ENCODE data around the gene MRPS16.

The MRPS16 gene

DNA sequence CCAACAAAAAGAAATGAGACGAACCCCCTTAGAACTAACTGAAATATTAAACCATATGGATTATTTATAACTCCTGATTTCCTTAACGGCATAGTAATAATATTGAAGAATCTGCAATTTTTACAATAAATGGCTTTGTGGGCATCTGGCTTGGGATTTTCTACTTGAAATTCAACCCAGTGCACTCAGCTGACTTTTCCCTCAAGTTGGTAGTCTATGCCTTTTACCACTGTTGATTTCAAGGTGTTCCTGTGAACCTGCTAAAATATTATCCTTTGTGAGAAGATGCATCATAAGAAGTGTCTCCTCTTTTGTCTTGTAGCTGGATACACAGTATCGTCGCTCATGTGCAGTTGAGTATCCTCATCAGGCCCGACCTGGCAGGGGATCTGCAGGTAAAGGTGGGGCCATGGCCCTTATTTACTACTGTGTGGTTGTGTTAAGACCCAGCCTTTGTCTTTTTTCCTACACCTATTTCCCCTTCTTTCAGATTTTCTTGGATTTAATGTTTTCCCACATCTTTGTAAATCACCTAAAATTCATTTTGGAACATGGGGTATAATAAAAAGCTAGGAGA is 13.4 kb downstream of the MRPS16 start:
- DNase-seq: no peak

DNA sequence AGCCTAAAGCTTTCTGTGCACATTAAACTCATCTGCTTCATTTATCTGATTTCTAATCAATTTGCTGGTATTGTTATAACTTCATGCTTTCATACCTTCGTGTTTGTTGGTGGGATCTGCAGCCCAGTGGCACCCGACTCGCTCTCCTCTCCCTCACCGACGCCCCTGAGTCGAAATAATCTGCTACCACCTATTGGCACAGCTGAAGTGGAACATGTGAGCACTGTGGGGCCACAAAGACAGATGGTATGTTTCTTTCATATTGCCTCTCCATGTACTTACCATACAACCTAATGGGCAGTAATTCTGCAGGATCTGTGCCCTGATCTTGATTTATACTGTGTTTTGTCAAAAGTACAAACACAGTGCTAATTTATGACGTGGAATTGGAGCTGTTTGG is 17.7 kb downstream of the MRPS16 start:
- no peak for DNase-seq

DNA sequence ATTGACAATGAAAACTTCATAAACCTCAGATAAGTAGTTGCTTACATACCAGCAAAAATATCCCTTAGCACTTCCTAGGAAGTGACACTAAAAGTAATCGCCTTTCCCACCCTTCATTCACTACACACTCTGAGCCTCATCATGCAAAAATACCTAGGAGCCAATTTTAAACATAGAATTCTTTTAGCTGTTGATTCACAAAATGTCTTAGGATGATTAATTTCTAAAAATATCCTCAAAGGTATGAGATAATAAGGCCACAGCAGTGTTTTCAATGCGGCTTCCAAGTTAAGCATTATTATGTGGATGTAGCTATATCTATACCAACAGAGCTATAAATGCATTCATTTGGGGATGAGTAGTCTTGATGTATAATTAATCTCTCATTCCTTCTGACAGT is 18.6 kb downstream of the MRPS16 start:
- DNase-seq: no peak

- DNase-seq: no peak
Measured at GRCh38 chr10:73232887-73233286, 19.6 kb downstream of the MRPS16 start.

DNA sequence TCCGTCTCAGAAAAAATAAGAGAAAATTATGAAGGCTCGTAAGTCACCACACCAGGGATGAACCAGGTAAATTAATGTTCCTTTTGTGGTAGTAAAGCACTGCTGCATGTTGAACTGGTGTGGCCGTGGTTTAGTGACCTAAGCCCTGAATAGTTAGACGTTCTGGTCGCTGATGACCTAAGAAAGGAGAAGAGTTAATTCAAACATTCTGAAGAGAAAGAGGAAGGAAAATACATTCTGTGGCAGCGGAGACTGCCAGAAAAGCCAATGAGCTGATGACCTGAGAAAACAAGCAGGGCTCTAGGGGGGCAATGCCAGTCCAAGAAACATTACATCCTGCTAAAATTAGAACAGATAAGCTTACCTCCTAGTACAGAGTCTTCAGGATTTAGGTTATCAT is 22.9 kb downstream of the MRPS16 start:
- DNase-seq: no peak

- DNase-seq: no peak
Measured at GRCh38 chr10:73228247-73228646, 24.2 kb downstream of the MRPS16 start.

GRCh38 chr10:73226663-73227062 is 25.8 kb downstream of the MRPS16 start:
- DNase-seq: no peak

DNA sequence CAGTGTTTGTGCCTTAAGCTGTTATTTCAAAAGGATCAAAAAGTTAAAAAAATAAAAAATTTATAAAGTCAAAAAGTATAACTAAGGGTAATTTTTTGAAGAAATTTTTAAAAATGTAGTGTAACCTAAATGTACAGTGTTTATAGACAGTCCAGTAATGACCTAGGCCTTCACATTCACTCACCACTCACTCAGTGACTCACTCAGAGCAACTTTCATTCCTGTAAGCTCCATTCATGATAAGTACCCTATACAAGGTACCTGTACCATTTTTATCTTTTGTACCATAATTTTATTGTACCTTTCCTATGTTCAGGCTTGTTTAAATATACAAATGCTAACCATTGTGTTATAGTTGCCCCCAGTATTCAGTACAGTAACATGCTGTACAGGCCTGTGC is 26.9 kb downstream of the MRPS16 start:
- DNase-seq: no peak

DNA sequence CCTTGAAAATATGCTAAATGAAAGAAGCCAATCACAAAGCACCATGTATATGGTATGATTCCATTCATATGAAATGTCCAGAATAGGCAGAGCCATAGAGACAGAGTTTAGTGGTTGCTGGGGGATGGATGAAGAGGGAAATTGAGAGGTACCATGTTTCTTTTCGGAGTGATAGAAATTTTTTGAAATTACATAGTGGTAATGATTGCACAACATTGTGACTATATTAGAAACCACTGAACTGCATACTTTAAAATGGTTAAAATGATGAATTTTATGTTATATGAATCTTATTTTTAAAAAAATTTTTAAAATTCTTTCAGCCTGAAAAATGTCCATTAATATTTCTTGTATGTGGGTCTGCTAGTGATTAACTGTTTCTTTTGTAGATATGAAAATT is 31.5 kb downstream of the MRPS16 start:
- no peak for DNase-seq

DNA sequence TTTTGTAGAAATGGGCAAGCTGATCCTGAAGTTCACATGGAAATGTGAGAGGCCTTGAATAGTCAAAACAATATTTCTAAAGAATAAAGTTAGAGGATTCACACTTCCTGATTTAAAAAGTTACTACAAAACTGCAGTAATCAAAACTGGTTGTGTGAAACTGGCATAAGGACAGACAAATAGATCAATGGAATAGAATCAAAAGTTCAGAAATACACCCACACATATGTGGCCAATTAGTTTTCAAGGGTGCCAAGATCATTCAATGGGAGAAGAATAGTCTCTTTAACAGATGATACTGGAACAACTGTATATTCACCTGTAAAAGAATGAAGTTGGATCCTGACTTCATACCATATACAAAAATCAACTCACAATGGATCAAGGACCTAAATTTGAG is 33.1 kb downstream of the MRPS16 start:
- no peak for DNase-seq

DNA sequence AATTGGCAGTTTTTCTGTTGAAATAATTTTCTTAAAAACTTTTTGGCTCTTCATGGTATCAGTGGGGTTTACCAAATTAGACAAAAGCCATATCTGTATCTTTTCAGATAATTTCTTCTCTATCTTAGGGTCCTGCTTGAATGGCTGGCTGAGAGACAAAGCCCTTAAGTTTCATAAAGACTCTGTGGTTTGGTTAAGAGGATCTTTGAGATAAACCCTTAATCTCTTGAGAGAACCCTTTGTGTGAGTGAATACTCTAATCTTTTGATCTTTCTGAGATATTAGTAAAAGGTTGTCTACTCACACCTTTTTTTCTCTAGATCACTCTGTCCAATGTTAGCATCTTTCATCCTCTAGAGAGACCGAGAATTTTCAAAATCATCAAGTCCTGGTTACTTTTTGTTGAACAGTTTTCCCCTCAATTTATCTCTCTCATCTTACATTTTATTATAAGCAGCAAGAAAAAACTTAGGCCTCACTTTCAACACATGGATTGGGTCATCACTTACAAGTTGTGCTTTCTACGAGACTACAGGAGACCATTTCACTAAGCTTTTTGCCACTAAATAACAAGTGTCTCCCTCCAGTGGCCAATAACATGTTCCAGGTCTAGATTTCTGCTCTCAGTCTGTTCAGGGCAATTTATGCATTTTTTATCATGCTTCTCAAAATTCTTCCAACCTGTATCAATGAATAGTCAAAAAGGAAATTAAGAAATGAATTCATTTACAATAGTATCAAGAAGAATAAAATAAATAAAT is 33.8 kb downstream of the MRPS16 start:
- peak; percentile 4 for DNase-seq

- no peak for DNase-seq
Measured at GRCh38 chr10:73217628-73218027, 34.8 kb downstream of the MRPS16 start.

DNA sequence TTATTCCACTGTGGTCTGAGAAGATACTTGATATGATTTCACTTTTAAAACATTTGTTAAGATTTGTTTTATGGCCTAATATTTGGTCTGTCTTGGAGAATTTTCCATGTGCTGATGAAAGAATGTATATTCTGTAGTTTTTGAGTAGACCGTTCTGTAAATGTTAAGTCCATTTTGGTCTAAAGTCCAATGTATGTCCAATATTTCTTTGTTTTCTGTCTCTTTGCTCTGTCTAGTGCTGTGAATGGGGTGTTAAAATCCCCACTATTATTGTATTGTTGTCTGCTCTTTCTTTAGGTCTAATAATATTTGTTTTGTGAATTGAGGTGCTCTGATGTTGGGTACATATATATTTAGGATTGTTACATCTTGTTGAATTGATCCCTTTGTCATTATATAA is 36.7 kb downstream of the MRPS16 start:
- DNase-seq: no peak

DNA sequence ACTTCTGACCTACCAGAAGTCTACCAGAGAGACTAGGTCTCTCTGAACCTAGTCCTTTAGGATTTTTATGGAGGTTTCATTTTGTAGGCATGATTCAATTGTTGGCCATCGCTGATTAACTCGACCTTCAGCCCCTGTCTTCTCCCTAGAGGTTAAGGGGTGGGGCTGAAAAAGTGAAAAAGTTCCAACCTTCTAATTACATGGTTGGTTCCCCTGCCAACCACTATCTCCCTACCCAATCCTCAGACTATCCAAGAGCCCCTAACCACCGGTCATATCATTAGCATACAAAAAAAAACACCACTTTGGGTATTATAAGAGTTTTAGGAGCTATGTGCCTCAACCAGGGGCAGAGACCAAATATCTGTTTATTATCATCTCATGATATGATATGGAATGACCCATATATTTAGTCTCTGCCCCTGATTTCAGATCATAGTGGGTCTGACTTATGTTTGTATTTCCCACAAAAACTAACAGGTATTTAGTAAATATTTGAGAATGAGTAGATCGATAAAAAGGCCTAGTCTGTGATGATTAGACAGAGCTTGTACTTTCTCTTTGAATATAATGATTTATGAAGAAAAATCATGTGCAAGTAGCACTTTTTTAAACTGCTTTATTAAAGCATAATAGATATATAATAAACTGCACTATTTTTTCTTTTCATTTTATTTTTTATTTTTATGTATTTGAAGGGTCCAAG is 41.2 kb downstream of the MRPS16 start:
- DNase-seq: no peak

- no peak for DNase-seq
Measured at GRCh38 chr10:73210395-73211105, 41.9 kb downstream of the MRPS16 start.

DNA sequence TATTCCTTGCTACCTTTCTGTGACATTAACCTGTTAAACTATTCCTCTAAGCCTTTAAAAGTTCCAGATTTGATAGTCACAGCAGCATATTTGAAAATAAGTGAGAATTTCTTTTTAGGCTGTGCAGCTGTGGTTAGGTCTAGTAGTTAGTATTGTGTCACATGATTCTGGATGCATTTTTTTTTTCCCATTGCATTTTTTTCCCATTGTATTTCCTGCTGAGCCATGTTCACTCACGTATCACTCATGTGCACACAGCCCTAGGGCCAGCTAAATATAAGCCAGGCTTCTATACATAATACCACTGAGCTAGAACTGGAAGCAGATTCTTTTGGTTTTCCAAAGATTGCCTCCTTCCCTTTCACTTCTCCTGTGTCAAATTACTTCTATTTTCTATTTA is 42.7 kb downstream of the MRPS16 start:
- DNase-seq: no peak

GRCh38 chr10:73207883-73208282 is 44.6 kb downstream of the MRPS16 start:
- no peak for DNase-seq

- DNase-seq: no peak
Measured at GRCh38 chr10:73206385-73206784, 46.1 kb downstream of the MRPS16 start.

- no peak for DNase-seq
Measured at GRCh38 chr10:73205890-73206289, 46.6 kb downstream of the MRPS16 start.

- no peak for DNase-seq
Measured at GRCh38 chr10:73205081-73205480, 47.4 kb downstream of the MRPS16 start.
